Keratinocyte (primary cell): ENCODE measurements around the gene MAGI1.

Source experiments
- EZH2 ChIP-seq: IDR thresholded peaks from one replicate; pipeline ENCODE4 v1.6.1; 2012; ENCODE audit warnings: inconsistent platforms, mild to moderate bottlenecking, low read length, moderate library complexity
- TF ChIP-seq, protein P1 (sequence below), 3 experiments: IDR thresholded peaks in 1 of 3; conservative IDR thresholded peaks in 1 of 3; optimal IDR thresholded peaks in 1 of 3; 2 replicates in 2 of 3; 3 replicates in 1 of 3; pipeline versions ENCODE3 to v1.5.1; 2011; ENCODE audit warnings: low read length in 3 of 3, mild to moderate bottlenecking in 3 of 3, moderate library complexity in 2 of 3, control low read depth in 1 of 3, inconsistent platforms in 1 of 3; ENCODE audit not compliant: insufficient read depth in 2 of 3; ENCODE audit errors: extremely low read depth in 1 of 3

- TF ChIP-seq, protein P1, sequence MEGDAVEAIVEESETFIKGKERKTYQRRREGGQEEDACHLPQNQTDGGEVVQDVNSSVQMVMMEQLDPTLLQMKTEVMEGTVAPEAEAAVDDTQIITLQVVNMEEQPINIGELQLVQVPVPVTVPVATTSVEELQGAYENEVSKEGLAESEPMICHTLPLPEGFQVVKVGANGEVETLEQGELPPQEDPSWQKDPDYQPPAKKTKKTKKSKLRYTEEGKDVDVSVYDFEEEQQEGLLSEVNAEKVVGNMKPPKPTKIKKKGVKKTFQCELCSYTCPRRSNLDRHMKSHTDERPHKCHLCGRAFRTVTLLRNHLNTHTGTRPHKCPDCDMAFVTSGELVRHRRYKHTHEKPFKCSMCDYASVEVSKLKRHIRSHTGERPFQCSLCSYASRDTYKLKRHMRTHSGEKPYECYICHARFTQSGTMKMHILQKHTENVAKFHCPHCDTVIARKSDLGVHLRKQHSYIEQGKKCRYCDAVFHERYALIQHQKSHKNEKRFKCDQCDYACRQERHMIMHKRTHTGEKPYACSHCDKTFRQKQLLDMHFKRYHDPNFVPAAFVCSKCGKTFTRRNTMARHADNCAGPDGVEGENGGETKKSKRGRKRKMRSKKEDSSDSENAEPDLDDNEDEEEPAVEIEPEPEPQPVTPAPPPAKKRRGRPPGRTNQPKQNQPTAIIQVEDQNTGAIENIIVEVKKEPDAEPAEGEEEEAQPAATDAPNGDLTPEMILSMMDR (optimal IDR thresholded peaks at IDR 0.05 in 1 of 3, IDR thresholded peaks at IDR 0.05 in 1 of 3, conservative IDR thresholded peaks at IDR 0.05 in 1 of 3; ENCODE audit: extremely low read depth in 1 of 3, insufficient read depth in 2 of 3, low read length in 3 of 3) = no peak
- no peak for TF ChIP-seq EZH2
Observed at GRCh38 chr3:65618599-65618998, 420.1 kb downstream of the MAGI1 start.
